Activated effector memory CD4-positive, alpha-beta T cell treated with anti-CD3 and anti-CD28 coated beads, Interleukin-2, amount 50 U/mL, for 16 hours (primary cell): Measurements from ENCODE around the gene TMEM115.
A peak's percentile ranks its signal among the peaks of the same experiment; 100 is the strongest.

ENCODE experiments used
- DNase-seq: peaks from one replicate; pipeline ENCODE4 v3.0.0-alpha.2; 2020

TMEM115 gene

GRCh38 chr3:50351323-50351697, 8.0 kb downstream of the TMEM115 start:
- no peak for DNase-seq

- peak; percentile 100 for DNase-seq
Measured at GRCh38 chr3:50350527-50351322, 8.6 kb downstream of the TMEM115 start, which contains the start of the genes CYB561D2 and NPRL2. TSS of gene CYB561D2 (plus strand) at chr3:50350862. CDS start at chr3:50351434, 572 bp downstream. TSS of gene NPRL2 (minus strand) at chr3:50350775. CDS start at chr3:50350652, 123 bp downstream.

- no peak for DNase-seq
Measured at GRCh38 chr3:50350213-50350526, 9.2 kb downstream of the TMEM115 start.

- DNase-seq: peak; percentile 92
Measured at GRCh38 chr3:50347187-50347813, 12.0 kb downstream of the TMEM115 start.

- peak; percentile 91 for DNase-seq
Measured at GRCh38 chr3:50345586-50346234, 13.6 kb downstream of the TMEM115 start, which contains the start of gene ZMYND10. TSS of gene ZMYND10 (minus strand) at chr3:50345732. CDS start at chr3:50345579, 153 bp downstream.

- no peak for DNase-seq
Measured at GRCh38 chr3:50345008-50345407, 14.3 kb downstream of the TMEM115 start.

- no peak for DNase-seq
Measured at GRCh38 chr3:50342813-50343633, 16.3 kb downstream of the TMEM115 start.

- no peak for DNase-seq
Measured at GRCh38 chr3:50341996-50342650, 17.2 kb downstream of the TMEM115 start.

GRCh38 chr3:50341537-50341936, 17.8 kb downstream of the TMEM115 start:
- no peak for DNase-seq

GRCh38 chr3:50340448-50341329, 18.6 kb downstream of the TMEM115 start, which contains the start of gene RASSF1:
TSS of gene RASSF1 (minus strand) at chr3:50340836. CDS start at chr3:50340805, 31 bp downstream.
- peak; percentile 87 for DNase-seq

GRCh38 chr3:50340147-50340447, 19.2 kb downstream of the TMEM115 start:
- no peak for DNase-seq

GRCh38 chr3:50339485-50340146, 19.7 kb downstream of the TMEM115 start:
- DNase-seq: no peak

GRCh38 chr3:50338965-50339364, 20.4 kb downstream of the TMEM115 start:
- no peak for DNase-seq

GRCh38 chr3:50337175-50337861, 22.0 kb downstream of the TMEM115 start:
- peak; percentile 98 for DNase-seq

- DNase-seq: no peak
Measured at GRCh38 chr3:50336452-50337174, 22.7 kb downstream of the TMEM115 start.

GRCh38 chr3:50334339-50335075, 24.8 kb downstream of the TMEM115 start:
- no peak for DNase-seq

- no peak for DNase-seq
Measured at GRCh38 chr3:50333744-50334328, 25.5 kb downstream of the TMEM115 start.

- no peak for DNase-seq
Measured at GRCh38 chr3:50331364-50331907, 27.9 kb downstream of the TMEM115 start.
